ENCODE results near the gene APOM. TPM values are rescaled to one million over a fixed set of nuclear protein-coding genes. Genes with fewer than 3 reads are reported as not detected.

Gene APOM
- total and polyA plus RNA-seq, 11 donors: 0.54 to 6.6 (median 1.8) TPM

- intact Hi-C loops (cut with DNase I): no loop called here
- no peak for ATAC-seq
- Histone ChIP-seq H3K9me3 (no peaks in the 10 kb centered on the region), H3K4me1 (peaks cover 0 to 5% (median 0%) of the 10 kb centered on the region in 12 donors), H3K36me3 (peaks cover 0 to 100% (median 100%) of the 10 kb centered on the region in 9 donors), H3K27me3 (no peaks in the 10 kb centered on the region), H3K4me3 (no peak overlapping the region), H3K27ac (no peak overlapping the region)
- TF ChIP-seq POLR2A (IDR thresholded peaks at IDR 0.05) (no peak), CTCF (IDR thresholded peaks at IDR 0.05) (no peak)
- peak in 1 of 5 donors; percentile 30 for DNase-seq
- 92 to 96% (median 95%) methylated on average over 6 to 12 of the region's 12 CpGs for WGBS, 4 donors
Observed at GRCh38 chr6:31691564-31692108, 35.9 kb downstream of the APOM start.

- Histone ChIP-seq H3K4me3 (no peak overlapping the region), H3K36me3 (peaks cover 0 to 100% (median 99%) of the 10 kb centered on the region in 9 donors), H3K27ac (no peak overlapping the region), H3K9me3 (no peaks in the 10 kb centered on the region), H3K4me1 (peaks cover 0 to 5% (median 0%) of the 10 kb centered on the region in 12 donors), H3K27me3 (no peaks in the 10 kb centered on the region)
- DNase-seq: peak in 1 of 5 donors; percentile 12
- intact Hi-C loops (cut with DNase I): no loop called here
- no peak for TF ChIP-seq CTCF (IDR thresholded peaks at IDR 0.05)
- TF ChIP-seq POLR2A (IDR thresholded peaks at IDR 0.05): no peak
- no peak for ATAC-seq
- 77 to 82% (median 79%) methylated on average over 4 of the region's 4 CpGs for WGBS, 4 donors
Observed at GRCh38 chr6:31692353-31692752, 36.7 kb downstream of the APOM start.

GRCh38 chr6:31692886-31693285, 37.2 kb downstream of the APOM start:
- no peaks in the 10 kb centered on the region for H3K27me3 ChIP-seq
- 80 to 90% (median 86%) methylated on average over 9 of the region's 9 CpGs for WGBS, 4 donors
- H3K4me3 ChIP-seq: no peak overlapping the region
- no peak overlapping the region for H3K27ac ChIP-seq
- no peaks in the 10 kb centered on the region for H3K9me3 ChIP-seq
- peaks cover 0 to 8% (median 0%) of the 10 kb centered on the region in 12 donors for H3K4me1 ChIP-seq
- TF ChIP-seq CTCF (IDR thresholded peaks at IDR 0.05) (no peak), POLR2A (IDR thresholded peaks at IDR 0.05) (no peak)
- no peak for DNase-seq
- no peak for ATAC-seq
- peaks cover 0 to 100% (median 96%) of the 10 kb centered on the region in 9 donors for H3K36me3 ChIP-seq
- intact Hi-C loops (cut with DNase I): no loop called here

- DNase-seq: no peak
- TF ChIP-seq POLR2A (IDR thresholded peaks at IDR 0.05) (no peak), CTCF (IDR thresholded peaks at IDR 0.05) (no peak)
- no peaks in the 10 kb centered on the region for H3K9me3 ChIP-seq
- H3K27ac ChIP-seq: no peak overlapping the region
- H3K4me1 ChIP-seq: peaks cover 0 to 11% (median 0%) of the 10 kb centered on the region in 12 donors
- WGBS, 4 donors: 90 to 92% (median 91%) methylated on average over 6 of the region's 6 CpGs
- intact Hi-C loops (cut with DNase I): no loop called here
- peaks cover 0 to 100% (median 96%) of the 10 kb centered on the region in 9 donors for H3K36me3 ChIP-seq
- H3K4me3 ChIP-seq: no peak overlapping the region
- no peak for ATAC-seq
- no peaks in the 10 kb centered on the region for H3K27me3 ChIP-seq
Observed at GRCh38 chr6:31693535-31693934, 37.8 kb downstream of the APOM start.
